Activated CD4-positive, alpha-beta T cell treated with anti-CD3 and anti-CD28 coated beads, Interleukin-2, amount 10 ng/mL, durations not matched to agents 7 days and 5 days (primary cell): ENCODE results near the gene PAK6. TPM values are rescaled to one million over a fixed set of nuclear protein-coding genes. Genes with fewer than 3 reads are reported as not detected.

Experiments
- CTCF ChIA-PET: fragments of 350-600 bp; sonication (Branson Sonifier 250); formaldehyde crosslinking; loops from one replicate; lab custom pipeline; 2021; ENCODE audit warnings: antibody characterized with exemption; lab: Charles Lee
- POLR2A ChIA-PET: fragments of 350-600 bp; sonication (Branson Sonifier 250); formaldehyde crosslinking; loops from one replicate; lab custom pipeline; 2021; ENCODE audit warnings: antibody characterized with exemption; lab: Charles Lee
- DNase-seq: peaks from one replicate; pipeline ENCODE4 v3.0.0-alpha.2; 2020
- H3K27ac Mint-ChIP-seq: one replicate; pipeline ENCODE4 v1.8.0; 2021; ENCODE audit warnings: mild to moderate bottlenecking, moderate library complexity, mixed read lengths
- H3K27me3 Mint-ChIP-seq: one replicate; pipeline ENCODE4 v1.8.0; 2021; ENCODE audit warnings: mixed read lengths
- H3K36me3 Mint-ChIP-seq: one replicate; pipeline ENCODE4 v1.8.0; 2021; ENCODE audit warnings: low read depth, mixed read lengths
- H3K4me1 Mint-ChIP-seq: one replicate; pipeline ENCODE4 v1.8.0; 2021; ENCODE audit warnings: mixed read lengths
- H3K4me3 Mint-ChIP-seq: one replicate; pipeline ENCODE4 v1.8.0; 2021; ENCODE audit warnings: mild to moderate bottlenecking, moderate library complexity, mixed read lengths
- H3K9me3 Mint-ChIP-seq: one replicate; pipeline ENCODE4 v1.8.0; 2021; ENCODE audit warnings: mixed read lengths
- total RNA-seq, 2 experiments: library from RNA; stranded (reverse); gene quantifications; one replicate each; pipeline ENCODE4 v1.2.3, GENCODE V29; 2021

PAK6 gene
- total RNA-seq, 2 experiments from 2014 or later, result 0.35 to 0.47 TPM

DNA sequence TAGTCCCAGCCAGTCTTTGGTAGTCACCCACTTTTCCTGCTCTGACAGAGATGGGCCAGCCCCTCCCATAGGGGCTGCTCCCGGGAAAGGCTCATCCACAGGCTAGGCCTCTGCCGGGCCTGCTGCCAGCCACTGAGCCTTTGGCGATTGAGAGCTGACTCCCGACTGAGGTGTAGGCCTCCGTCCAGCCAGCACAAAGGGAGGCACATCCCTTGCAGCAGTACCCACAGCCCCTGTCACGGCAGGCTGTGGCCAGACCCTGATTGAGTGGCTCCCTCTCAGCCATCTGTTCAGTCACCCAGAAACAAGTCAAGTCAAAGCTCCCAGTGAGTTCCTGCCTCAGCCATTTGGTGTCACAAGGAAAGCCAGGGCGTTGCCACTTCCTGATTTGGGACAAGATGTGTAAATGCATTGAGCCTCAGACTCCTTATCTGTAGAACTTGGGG is 6.2 kb upstream of the PAK6 start:
- no peak for DNase-seq
- Mint-ChIP-seq H3K27me3 (peaks cover under 1% of the 10 kb centered on the region), H3K4me1 (no peaks in the 10 kb centered on the region), H3K9me3 (no peaks in the 10 kb centered on the region), H3K27ac (no peak overlapping the region), H3K36me3 (peaks cover 12% of the 10 kb centered on the region), H3K4me3 (no peak overlapping the region)
- CTCF ChIA-PET, result interaction anchor here (1.2 kb wide), 1 partner anchor 46 kb away, joined by 3 read pairs; no protein-coding TSS in a partner anchor
- POLR2A ChIA-PET, result no interaction called here

DNA sequence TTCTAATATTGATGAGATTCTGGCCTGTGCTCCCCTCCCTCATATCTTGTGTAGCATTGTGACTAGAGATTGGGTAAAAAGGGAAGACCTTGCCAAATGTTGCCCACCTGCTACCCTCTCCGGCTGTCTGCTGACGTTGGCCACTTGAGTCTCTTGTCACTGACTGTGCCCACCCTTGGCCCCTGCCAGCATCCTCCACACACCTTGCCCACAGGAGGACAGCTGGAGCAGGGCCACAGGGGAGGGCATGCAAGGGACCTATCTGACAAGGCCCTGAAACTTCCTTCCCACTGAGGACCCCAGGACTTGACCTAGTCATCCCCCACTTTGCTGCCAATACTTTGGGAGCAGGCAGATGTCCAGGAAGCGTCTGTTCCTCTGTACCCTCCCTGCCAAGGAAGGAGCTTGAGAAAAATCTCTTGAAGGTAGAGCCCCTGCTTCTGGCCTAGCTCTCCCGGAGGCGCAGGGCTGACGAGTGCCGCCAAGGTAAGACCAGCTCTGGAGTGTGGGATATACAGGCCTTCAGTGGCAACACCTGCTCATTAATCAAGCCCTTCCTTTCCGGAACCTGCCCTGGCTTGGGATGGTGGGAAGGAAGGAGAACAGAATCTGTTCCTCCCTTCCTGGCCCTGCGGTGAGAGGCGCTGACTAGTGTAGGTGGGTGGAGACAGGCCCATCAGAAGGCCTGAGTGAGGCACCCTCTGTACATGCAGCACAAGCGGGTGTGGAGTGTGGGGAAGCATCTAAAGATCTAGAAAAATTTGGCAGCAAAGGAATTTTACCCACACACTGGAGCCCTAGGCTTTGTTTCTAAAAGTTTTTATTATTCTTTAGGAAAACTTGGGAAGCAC is 4.9 kb upstream of the PAK6 start:
- H3K27ac Mint-ChIP-seq, result no peak overlapping the region
- peaks cover 8% of the 10 kb centered on the region for H3K27me3 Mint-ChIP-seq
- DNase-seq, result no peak
- CTCF ChIA-PET, result interaction anchor here (1.2 kb wide), 1 partner anchor 45 kb away, joined by 3 read pairs; no protein-coding TSS in a partner anchor
- H3K4me3 Mint-ChIP-seq, result no peak overlapping the region
- H3K9me3 Mint-ChIP-seq, result no peaks in the 10 kb centered on the region
- POLR2A ChIA-PET, result no interaction called here
- H3K36me3 Mint-ChIP-seq, result peaks cover 5% of the 10 kb centered on the region
- peaks cover 6% of the 10 kb centered on the region for H3K4me1 Mint-ChIP-seq

DNA sequence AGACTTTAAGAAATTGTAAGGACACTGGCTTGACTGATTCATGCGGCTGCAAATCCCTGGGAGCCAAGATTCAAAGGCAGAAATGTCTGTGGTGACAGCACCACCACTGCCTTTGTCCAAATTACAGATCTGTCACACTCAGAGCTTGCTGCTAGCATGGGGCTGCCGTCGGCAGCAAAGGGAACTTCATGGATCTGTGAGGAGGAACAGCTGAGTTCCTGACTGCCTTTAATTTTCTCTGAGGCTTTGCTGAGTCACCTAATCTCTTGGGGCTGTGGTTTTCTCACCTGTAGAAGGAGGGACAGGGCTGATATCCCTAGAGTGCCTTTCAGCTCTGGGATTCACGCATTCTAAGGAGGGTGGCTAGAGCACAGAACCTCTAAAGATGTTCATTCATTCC is 4.1 kb upstream of the PAK6 start:
- POLR2A ChIA-PET, result no interaction called here
- Mint-ChIP-seq H3K27me3 (peaks cover 14% of the 10 kb centered on the region), H3K36me3 (peaks cover 3% of the 10 kb centered on the region), H3K4me3 (no peak overlapping the region), H3K27ac (no peak overlapping the region), H3K9me3 (no peaks in the 10 kb centered on the region), H3K4me1 (peaks cover 6% of the 10 kb centered on the region)
- DNase-seq, result no peak
- CTCF ChIA-PET, result no interaction called here

DNA sequence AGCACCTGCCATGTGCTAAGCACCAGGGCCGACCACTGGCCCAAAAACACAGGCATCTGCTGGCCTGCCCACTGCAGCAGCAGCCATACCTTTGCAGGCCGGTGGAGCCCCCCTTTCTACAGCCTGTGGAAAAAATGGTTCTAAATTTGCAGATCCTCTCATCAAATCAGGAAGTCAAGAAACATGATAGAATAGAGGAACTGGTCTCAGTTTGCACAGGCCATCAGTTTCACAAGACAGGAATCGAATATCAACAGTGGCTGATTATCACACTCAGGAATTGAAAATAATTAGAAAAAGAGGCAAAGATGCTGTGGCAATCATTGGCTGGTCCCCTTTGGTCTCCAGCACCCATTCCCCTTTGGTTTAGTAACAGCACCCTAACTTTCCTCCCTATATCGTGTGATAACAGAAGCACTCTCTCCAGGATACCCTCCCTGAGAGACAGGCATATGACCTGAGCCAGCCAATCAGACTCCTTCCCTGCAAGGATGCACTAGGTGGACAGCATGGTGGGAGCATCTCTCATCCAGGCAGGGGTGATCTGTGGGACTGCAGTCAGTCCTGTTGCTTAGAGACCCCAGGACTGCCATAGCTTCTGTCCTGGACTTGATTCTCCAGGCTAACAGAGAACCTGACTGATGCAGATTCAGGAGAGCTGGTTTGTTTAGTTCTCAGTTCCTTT is 3.5 kb upstream of the PAK6 start:
- no peaks in the 10 kb centered on the region for H3K9me3 Mint-ChIP-seq
- no peak overlapping the region for H3K27ac Mint-ChIP-seq
- no peak overlapping the region for H3K4me3 Mint-ChIP-seq
- no peak for DNase-seq
- peaks cover 6% of the 10 kb centered on the region for H3K4me1 Mint-ChIP-seq
- peaks cover 17% of the 10 kb centered on the region for H3K27me3 Mint-ChIP-seq
- no peaks in the 10 kb centered on the region for H3K36me3 Mint-ChIP-seq
- ChIA-PET POLR2A (no interaction called here), CTCF (no interaction called here)

DNA sequence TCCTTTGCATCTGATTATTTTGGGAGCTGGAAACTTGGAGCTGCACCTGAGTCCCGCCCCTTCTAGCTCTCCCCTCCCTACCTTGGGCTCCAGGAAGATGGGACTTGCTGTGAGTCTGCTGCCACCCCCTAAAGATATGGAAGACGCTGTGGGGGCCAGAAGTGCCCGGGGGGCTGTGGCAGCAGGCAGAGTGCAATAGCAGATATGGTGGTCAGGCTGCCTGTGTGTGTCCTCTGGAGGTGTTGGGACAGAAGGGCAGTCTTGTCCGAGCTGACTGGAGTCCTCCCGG is 485 bp downstream of the PAK6 start:
- Mint-ChIP-seq H3K4me3 (no peak overlapping the region), H3K9me3 (no peaks in the 10 kb centered on the region), H3K27ac (no peak overlapping the region), H3K27me3 (peaks cover 17% of the 10 kb centered on the region), H3K36me3 (no peaks in the 10 kb centered on the region), H3K4me1 (peaks cover 6% of the 10 kb centered on the region)
- DNase-seq, result no peak
- POLR2A ChIA-PET, result no interaction called here
- CTCF ChIA-PET, result interaction anchor here (1.3 to 1.5 kb wide), 4 partner anchors 9 to 35 kb away, joined by 3 to 7 read pairs (median 3); no protein-coding TSS in a partner anchor

DNA sequence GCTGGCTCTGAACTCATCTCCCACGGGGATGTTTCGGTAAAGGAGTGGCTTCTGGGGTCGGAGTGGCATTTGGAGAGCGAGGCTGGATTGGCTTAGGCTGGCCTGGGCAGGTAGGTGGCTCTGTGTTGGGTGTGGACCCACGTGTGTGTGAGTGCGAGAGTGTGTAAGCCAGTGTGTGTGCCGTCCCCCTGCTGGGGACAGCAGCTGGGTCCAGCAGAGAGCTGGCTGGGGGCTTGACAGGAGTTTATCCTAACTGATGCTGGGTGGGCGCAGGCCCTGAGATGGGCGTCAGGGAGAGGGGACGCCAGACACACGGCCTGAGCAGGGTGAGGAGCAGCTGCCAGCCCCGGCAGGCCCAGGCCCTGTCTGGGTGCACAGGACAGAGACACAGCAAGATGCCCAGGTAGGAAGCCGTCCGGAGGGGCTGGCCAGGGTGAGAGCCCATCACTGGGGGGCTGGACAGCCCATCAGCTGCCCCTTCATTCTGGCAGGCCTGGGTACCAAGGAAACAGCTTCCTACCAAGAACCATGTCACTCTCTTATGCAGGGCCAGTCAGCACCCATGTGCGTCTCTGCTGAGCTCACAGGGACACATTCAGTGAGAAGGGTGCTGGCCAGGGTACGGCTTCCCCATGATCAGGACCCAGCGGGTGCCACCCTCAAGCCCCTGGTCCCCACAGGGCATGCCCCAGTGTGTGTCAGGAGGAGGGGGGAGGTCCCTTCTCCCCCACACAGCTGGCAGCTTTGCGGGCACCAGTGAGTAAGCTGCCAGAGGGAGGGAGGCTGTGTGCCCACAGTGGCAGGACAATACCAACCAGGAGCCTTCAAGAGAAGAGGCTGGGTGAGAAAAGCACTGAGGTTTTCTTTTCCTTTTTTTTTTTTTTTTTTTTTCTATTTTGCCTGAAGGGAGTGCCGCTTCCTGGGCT is 1.1 kb downstream of the PAK6 start:
- Mint-ChIP-seq H3K27ac (no peak overlapping the region), H3K27me3 (peaks cover 17% of the 10 kb centered on the region), H3K4me3 (no peak overlapping the region), H3K36me3 (no peaks in the 10 kb centered on the region), H3K9me3 (no peaks in the 10 kb centered on the region), H3K4me1 (peaks cover 6% of the 10 kb centered on the region)
- no peak for DNase-seq
- CTCF ChIA-PET, result interaction anchor here (0.9 to 1.5 kb wide), 6 partner anchors 8 to 35 kb away, joined by 3 to 7 read pairs (median 3); no protein-coding TSS in a partner anchor
- POLR2A ChIA-PET, result no interaction called here

DNA sequence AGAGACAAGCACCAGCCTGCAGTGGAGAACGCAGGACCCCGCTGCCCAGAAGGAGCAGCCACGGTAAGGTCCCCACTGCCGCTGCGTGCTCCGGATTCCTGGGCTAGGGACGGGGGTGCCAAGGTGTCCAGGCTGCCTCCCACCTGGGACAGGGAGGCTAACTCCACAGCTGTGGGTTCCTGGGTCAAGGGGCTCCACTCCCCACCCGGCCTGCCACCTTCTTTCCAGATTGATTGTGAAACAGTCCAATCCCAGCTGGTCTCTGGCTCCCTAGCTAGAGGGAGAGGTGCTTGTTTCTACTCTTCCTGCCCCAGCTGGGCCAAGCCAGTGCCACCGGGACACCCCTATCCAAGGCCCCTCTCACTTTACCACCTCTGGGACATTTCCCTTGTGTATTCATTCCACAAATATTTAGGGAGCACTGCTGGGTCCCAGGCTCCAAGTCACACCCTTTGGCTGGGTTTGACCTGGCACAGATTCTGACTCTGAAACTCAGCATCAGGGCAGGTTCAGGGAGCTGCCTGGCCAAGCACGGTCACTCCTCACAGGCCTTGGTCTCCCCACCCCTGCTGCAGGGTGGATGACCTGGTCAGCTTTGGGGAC is 1.9 kb downstream of the PAK6 start:
- POLR2A ChIA-PET, result no interaction called here
- Mint-ChIP-seq H3K4me1 (peaks cover 6% of the 10 kb centered on the region), H3K9me3 (no peaks in the 10 kb centered on the region), H3K36me3 (no peaks in the 10 kb centered on the region), H3K4me3 (no peak overlapping the region), H3K27me3 (peaks cover 17% of the 10 kb centered on the region), H3K27ac (no peak overlapping the region)
- CTCF ChIA-PET, result interaction anchor here (0.6 to 1.4 kb wide), 7 partner anchors 7 to 213 kb away, joined by 3 to 4 read pairs (median 3); no protein-coding TSS in a partner anchor
- DNase-seq, result no peak

DNA sequence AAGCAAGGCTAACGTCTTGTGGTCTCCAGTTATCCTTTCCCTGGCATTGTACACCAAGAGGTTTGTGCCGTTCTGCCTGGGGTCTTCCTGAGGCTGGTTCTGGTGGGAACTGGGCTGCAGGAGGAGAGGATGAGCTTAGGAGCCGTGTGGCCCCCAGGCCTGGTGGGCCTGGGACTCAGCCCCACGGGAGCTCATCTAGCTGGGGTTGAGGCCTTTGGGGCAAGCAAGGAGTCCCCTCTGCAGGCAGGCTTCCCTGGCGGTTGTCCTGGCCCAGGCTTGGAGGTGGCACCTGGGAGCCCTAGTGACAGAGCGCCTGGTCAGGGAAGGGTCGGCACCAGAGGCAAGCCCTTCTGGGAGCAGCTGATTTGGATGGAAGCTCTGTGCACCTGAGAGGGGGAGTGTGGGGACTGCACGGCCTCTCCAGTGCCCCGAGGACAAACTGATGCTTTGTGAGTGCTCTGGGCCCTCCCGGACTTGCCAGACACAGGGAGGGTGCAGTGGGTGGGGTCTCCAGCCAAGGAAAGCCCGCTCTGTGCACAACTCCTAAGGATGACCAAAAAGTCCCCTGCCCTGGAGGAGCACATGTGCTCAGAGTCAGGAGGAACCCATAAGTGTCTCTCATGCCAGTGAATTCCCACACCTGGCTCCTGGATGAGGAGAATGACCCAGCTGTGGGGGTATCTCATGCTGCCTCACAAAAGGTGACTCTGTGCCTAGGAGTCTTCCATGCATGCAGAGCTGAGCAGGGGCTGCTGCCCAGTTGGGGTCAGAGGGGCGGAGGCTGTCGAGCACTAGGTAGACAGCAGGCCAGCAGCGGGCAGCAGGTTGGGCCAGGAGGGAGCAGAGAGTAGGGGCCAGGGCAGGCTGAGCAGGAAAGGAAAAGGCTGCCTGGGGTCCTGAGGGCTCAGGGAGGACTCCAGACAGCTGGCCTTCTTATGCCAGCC is 2.7 kb downstream of the PAK6 start:
- Mint-ChIP-seq H3K27ac (no peak overlapping the region), H3K9me3 (no peaks in the 10 kb centered on the region), H3K36me3 (no peaks in the 10 kb centered on the region), H3K4me1 (peaks cover 6% of the 10 kb centered on the region), H3K27me3 (peaks cover 17% of the 10 kb centered on the region), H3K4me3 (no peak overlapping the region)
- POLR2A ChIA-PET, result no interaction called here
- CTCF ChIA-PET, result interaction anchor here (0.6 to 1.1 kb wide), 5 partner anchors 11 to 285 kb away, joined by 3 to 4 read pairs (median 3); no protein-coding TSS in a partner anchor
- no peak for DNase-seq

DNA sequence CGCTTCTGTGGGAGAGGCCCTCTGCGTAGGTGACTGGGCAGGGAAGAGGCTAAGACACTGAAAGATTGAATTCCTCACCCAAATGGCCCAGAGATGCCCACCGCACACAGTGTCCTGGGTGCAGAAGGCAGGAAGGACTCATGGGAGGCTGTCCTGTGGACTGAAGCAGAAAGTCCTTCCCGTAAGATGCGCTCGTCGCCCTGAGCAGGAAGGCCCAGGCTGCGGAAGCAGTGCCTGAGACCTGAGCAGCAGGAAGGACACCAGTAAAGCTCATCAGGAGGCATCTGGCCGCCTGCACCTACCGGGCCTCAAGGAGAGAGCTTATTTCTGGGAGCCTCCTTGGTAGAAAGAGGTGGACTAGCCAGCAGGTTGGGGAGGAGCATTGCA is 3.3 kb downstream of the PAK6 start:
- Mint-ChIP-seq H3K27ac (no peak overlapping the region), H3K9me3 (no peaks in the 10 kb centered on the region), H3K36me3 (no peaks in the 10 kb centered on the region), H3K4me3 (no peak overlapping the region), H3K27me3 (peaks cover 17% of the 10 kb centered on the region), H3K4me1 (peaks cover 6% of the 10 kb centered on the region)
- ChIA-PET CTCF (interaction anchor here (1.1 kb wide), 1 partner anchor 12 kb away, joined by 4 read pairs; no protein-coding TSS in a partner anchor), POLR2A (no interaction called here)
- DNase-seq, result no peak

DNA sequence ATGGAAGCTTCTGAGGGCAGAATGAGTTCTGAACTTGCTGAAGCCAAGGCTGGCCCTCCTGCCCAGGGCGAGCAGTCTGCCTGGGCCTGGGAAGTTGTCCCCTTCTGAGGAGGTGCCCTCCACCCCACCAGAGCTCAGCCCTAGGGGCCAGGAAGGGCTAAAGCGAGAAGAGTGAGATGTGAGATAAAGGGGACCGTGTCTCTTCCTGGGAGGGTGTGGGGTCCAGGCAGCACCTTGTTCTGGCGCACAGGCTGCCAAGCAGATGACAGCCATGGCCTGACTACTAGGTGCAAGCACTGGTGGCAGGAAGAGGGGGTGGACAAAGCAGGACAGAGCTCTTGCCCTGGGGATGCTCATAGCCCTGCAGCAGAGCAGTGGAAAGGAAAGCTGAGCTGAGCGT is 3.7 kb downstream of the PAK6 start:
- Mint-ChIP-seq H3K36me3 (no peaks in the 10 kb centered on the region), H3K27ac (no peak overlapping the region), H3K4me1 (peaks cover 6% of the 10 kb centered on the region), H3K9me3 (no peaks in the 10 kb centered on the region), H3K27me3 (peaks cover 17% of the 10 kb centered on the region), H3K4me3 (no peak overlapping the region)
- POLR2A ChIA-PET, result no interaction called here
- CTCF ChIA-PET, result interaction anchor here (0.9 to 1.1 kb wide), 2 partner anchors 12 to 24 kb away, joined by 3 to 4 read pairs; no protein-coding TSS in a partner anchor
- no peak for DNase-seq

DNA sequence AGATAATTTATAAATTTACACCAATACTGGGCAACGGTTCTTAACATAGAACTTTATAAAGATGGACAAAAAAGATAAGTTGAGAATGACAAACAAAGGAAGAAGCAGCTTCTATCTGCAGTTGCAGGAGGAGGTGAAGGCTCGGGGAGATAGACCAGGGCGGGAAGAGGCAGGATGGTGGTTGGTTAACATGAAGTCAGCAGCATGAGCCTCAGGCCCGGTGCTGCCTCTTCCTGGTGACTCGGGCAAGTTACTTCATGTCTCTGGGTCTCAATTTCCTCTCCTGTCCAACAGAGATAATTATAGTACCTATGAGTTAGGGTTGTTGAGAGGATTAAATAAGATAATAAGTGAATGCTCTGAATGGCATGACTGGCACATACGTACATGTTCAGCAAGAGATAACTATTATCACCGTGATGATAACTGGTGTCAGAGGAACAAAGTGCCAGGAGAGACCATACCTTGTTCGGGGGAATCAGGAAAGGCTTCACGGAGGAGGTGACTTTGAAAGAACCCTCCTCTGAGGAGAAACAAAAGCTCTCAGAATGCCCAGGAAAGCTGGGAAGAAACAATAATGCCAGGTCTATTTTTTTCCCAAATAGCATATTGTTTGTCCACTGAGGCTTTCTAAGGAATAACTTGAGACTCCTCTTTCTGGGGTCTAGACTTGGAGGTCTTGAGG is 4.4 kb downstream of the PAK6 start:
- POLR2A ChIA-PET, result no interaction called here
- Mint-ChIP-seq H3K27ac (no peak overlapping the region), H3K36me3 (no peaks in the 10 kb centered on the region), H3K4me3 (no peak overlapping the region), H3K9me3 (no peaks in the 10 kb centered on the region), H3K4me1 (peaks cover under 1% of the 10 kb centered on the region), H3K27me3 (peaks cover 10% of the 10 kb centered on the region)
- CTCF ChIA-PET, result interaction anchor here (0.8 to 1.6 kb wide), 7 partner anchors 11 to 94 kb away, joined by 3 to 6 read pairs (median 3); no protein-coding TSS in a partner anchor
- DNase-seq, result no peak
